Measurements from ENCODE around the gene INKA1.

The INKA1 gene

DNA sequence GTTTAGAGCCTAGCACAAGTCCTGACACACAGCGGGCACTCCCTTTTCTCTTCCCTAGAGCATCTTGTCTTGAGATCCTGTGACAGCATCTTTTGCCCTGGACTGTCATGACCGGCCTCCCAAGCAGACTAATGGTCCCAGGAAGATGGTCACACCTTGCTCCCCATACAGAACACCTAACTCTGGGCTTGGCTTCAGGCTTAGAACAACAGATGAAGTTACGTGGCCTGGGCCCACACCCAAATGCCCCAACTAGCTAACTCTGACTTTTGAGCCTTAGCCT lies 15.9 kb upstream of the INKA1 start:
- no peak for DNase-seq

DNA sequence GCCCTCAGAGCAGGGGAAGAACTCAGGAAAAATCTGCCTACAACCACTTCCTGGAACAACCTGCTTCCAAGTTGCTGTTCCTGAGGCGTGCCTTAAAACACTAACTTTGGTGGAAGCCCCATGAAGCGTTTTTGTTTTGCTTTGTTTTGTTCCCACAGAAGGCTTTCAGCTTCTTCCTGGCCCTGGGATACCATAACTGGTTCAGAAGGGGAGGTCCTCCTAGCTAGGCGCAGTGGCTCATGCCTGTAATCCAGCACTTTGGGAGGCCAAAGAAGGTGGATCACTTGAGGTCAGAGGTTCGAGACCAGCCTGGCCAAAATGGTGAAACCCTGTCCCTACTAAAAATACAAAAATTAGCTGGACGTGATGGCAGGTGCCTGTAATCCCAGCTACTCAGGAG lies 15.5 kb upstream of the INKA1 start:
- DNase-seq: no peak

DNA sequence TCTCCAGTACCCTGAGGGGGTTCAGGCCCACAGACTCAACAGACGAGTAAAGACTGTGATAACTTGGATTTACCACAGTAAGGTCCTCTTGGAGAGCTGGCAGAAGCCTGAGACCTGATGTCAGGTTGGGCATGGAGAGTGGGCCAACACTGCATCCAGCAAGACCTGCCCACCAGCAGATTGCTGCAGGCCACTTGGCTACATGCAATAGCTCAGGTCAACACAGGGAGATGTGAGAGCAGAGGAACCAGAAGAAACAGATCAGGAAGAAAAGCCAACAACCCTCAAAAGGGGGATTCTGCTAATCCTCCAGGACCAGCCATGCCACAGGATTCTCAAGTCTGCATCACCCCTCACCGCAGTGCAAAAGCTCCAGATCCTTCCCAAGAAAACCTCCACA lies 15.0 kb upstream of the INKA1 start:
- DNase-seq: no peak

DNA sequence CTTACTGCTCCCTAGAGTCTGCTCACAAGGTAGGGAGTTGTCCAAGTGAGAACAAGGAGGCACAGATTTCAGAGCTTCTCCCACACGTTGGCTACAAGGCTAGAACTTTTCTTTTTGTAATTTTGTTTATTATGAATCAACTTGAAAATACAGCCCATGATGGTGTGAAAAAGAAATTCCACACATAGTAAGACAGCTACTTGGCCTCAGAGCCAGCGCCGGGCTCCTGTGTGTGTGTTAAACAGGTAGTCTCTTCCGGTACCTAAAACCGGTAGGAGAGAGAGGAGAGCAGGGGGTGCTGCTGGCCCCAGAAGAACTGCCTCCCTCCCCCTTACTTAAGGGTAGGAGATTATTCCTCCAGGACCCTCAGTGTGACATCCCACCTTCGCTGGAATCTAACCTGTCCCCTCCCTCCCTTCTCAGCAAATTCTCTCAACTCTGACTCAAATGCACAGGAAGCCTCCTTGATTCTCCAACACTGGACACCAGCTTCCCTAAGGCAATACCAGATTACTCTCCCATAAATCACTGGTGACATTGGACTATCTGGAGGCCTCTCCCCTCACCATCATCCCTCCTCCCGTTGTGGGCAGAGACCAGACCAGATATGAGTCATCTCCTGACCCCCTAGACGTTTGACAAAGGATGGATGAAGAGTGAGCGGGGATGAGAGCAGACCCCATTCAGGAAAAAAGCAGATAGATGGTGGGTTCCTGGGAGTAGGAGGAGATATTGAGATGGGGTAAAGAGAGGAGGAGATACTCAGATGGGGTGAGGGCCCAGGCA lies 12.2 kb upstream of the INKA1 start:
- no peak for DNase-seq

DNA sequence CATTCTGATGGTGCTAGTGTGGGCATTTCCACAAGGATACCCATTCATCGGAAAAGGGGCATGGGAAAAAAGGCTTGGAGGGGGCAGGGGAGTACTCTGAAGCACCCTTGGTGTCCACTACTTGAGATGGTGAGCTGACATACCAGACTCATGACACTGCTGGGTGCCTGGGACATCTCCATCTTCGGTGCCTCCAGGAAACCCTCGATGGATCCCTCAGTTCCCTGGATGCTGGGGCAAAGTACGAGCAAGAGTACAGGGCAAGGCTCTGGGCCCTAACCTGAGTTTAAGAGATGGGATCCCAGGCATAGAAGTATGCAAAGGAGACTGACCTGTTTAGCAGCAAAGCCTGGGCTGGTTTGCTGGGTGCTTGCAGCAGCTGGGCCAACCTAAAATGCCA lies 11.5 kb upstream of the INKA1 start:
- DNase-seq: no peak

DNA sequence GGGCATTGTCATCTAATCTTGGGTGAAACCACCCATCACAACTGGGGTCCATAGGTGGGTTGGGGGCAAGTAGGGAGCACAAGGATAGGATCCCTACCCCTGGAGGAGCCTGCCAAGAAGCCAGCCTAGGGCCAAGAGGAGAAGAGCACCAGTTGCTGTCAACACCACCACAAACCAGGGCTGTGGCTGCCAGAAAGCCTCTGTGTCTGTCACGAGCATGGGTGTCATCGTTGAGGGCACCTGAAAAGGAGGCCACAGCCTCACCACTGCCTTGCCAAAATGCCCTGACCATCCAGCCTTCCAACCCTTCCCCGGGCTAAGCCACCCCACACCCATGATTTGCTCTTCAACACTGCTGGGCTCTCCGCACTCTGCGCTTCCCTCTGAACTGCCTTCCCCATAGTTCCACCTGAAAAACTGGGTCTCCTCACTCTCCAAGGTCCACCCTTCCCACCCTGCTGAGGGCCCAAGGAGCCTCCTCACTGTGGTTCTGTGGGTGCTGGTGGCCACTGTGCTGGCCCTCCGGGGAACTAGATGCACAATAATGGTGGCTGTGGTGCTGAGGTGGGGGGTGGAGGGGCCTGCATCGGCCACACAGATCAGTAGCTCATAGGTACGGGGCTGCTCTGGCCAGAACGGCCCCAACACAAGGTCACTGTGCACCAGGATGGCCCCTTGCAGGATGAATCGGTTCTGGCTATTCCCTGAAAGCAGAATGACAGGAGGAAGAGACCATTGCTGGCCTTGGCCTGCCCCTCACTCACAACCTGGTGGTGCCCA lies 10.5 kb upstream of the INKA1 start:
- DNase-seq: no peak

DNA sequence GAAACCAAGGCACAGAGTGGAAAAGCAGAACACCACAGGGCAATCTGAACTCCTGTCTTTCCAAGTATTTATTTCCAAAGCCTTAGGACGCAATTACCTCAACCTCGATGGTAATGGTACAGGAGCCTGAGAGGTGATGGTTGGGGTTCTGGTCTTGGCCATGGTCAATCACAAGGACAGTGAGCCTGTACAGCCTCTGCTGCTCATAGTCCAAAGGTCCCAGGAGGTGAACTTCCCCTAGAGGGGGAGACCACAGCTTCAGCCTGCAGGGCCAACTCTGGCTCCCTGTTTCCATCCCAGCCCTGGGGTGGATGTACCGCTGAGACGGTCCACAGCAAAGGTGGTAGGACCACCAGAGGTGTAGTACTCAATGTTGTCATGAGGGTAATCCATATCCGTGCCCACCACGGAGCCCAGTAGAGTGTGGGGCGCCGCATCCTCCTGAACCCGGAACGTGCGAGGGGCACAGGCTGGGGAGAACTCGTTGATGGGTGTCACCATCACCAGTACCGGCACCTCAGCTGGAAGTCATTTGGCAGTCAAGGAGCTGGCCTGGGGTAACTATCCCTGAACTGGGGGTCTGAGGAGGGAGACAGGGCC lies 9.5 kb upstream of the INKA1 start:
- no peak for DNase-seq

DNA sequence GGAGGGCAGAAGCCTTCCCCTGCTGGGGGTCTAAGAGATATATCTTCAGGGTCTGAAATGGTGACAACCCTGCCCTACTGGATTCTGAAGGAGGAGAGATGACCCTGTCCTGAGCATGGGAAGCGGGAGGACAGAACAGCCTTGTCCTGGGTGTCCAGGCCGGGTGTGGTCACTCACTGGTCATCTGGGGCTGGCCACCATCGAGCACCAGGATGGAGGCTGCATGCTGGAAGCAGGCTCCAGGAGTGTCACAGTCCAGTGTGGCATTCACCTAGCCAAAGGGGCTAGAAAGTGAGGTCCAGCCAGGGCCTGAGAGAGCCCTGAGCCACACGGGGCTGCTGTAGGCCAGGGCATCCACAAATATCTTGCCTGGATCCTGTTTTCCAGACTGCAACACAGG lies 8.6 kb upstream of the INKA1 start:
- DNase-seq: no peak

DNA sequence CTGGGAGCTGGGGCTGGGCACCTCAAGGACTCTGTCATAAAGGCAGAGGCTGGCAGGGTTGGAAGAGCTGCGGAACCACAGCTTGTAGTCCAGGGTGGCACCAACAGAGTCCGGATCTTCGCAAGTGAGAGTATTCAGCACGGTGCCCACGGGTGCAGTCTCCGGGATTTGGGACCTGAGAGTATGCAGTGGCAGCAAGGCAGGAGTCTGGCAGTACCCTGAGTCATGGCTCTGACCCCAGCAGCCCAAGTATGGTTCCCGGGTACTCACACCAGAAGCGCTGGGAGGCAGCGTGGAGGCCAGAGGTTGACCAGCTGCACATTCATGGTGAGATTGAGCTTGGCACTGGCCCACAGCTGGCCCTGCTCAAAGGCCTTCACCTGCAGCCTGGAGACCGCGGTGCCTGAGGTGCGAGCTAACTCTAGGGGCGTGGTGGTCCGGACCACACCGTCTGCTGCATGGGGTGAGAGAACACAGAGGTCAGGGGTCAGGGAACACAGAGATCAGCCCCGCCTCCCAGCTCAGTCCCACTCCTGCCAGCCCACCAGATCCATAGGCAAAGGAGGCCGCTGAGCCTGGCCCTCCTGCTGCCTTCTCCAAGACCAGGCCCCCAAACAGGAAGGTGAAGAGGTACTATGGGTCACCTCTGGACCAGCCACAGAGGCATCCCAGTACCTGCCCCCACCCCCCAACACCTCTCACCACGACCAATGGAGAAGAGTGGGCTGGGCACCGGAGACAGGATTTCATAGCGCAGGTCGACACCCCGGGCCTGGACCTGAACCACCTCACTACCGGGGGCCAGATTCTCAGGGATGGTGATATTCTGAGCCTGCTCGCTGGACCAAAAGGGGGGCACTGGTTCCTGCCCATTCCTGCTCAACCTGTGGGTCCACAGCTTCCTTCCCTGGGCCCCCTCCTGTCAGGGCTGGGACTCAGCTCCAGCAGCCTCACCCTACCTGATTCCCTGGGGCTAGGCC lies 7.8 kb upstream of the INKA1 start:
- DNase-seq: no peak

DNA sequence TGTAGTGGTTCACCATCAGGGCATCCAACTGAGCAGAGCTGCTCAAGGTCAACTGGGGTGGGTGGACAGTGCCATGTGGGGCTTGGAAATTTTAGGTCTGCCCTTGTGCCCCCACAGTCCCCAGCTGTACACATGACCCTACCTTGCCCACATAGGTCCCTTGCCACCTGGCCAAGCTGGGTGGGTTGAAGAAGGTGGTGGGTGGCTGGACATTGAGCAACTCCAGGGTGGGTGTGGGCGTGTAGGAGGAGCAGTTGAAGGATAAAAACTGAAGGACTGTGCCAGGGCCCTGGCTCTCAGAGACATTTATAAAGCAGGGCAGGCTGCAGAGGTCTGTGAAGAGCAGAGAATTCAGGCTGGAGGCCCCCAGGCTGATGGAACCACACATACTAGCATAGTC lies 4.0 kb upstream of the INKA1 start:
- no peak for DNase-seq

DNA sequence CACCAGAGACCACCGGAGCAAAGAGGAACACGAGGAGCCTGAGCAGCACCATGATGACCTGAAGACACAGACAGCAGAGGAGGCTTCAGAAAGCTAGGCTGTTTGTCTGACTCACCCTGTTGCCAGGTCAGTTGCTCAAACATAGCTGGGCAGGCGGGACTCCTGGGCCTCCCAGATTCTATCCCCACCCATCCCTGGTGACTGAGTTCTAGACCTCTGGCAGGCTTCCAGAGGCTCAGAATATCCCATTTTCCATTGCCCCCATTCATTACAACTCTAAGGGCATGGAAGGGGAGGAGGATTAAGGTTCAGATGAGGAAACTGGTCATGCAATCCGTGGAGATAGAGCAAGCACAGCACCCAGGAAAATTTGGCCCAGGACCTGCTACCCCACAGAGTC lies 3.3 kb upstream of the INKA1 start, which contains the start of gene CDHR4:
CDHR4 (minus strand) TSS at position 113 of the 400 bp plus-strand sequence; CDS start at position 52, 61 bp downstream.
- no peak for DNase-seq

DNA sequence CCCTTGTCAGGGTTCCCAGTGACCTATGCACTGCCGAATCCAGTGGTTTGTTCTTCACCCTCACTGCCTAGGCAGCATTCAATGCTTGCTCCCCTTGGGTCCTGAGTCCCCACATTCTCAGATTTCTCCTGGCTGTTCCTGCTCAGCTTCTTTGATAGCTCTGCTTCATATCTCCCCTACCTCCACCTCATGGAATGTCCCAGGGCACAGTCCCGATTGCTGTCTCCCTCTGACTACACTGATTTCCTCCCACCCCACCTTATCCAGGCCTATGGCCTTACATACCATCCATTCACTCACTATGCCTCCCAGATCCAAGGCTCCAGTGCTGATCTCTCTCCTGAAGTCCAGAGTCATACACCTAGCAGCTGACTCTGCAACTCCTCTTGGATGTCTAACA lies 1.9 kb upstream of the INKA1 start:
- DNase-seq: no peak

DNA sequence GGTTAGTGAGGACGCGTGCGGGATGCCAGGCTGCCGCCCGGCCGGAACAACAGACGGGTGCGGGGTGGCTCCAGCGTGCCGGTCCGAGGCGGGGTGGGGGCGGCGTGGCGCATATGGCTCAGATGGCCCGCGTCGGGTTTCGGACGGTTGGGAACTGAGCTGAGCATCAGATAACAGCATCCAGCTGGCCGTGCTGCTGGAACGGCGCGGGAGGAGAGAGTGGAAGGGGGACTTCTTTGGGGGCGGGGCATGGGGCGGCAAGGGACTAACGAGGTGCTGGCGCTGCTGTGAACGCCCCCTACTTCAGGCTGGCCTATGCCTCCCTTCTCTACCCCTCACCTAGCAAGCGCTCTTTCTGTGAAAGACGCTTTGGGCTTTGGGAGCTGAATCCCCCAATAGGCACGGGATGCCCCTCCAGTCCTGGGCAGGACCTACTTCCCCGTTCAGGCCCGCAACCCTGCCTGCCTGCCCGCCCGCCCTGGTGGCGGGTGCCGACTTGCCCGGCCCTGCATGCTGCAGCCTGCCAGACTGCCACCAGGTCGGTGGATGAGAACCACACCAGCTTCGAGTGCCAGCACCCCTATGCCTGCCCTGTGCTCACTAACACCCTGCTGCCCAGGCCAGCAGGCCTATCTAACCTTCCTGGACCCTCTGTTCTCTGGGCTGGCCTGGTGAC lies 542 bp downstream of the INKA1 start:
- no peak for DNase-seq

DNA sequence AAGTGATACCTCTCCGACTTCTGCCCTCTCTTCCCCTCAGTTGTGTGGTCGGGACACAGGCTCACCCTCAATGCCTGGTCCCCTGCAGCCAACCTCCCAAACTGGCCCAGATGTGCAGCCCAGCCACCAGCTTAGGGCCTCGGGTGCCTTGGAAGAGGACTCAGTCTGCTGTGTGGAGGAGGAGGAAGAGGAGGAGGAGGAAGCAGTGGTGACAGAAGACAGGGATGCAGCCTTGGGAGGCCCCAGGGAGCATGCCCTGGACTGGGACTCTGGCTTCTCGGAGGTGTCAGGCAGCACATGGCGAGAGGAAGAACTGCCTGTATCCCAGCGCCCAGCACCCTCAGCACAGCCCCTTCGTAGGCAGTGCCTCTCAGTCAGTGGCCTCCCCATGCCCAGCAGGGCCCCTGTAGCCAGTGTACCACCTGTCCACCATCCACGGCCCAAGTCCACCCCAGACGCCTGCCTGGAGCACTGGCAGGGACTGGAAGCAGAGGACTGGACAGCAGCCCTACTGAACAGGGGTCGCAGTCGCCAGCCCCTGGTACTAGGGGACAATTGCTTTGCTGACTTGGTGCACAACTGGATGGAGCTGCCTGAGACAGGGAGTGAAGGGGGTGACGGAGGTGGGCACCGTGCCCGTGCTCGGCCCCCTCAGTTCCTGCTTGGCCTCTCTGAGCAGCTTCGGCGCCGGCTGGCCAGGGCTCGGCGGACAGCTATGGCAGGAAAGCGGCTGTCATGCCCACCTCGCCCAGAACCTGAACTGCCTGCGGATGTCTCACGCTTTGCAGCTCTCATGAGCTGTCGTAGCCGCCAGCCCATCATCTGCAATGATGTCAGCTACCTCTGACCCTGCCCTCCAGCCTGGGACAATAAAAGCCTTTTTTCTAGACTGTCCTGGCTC lies 1.3 kb downstream of the INKA1 start:
- no peak for DNase-seq

DNA sequence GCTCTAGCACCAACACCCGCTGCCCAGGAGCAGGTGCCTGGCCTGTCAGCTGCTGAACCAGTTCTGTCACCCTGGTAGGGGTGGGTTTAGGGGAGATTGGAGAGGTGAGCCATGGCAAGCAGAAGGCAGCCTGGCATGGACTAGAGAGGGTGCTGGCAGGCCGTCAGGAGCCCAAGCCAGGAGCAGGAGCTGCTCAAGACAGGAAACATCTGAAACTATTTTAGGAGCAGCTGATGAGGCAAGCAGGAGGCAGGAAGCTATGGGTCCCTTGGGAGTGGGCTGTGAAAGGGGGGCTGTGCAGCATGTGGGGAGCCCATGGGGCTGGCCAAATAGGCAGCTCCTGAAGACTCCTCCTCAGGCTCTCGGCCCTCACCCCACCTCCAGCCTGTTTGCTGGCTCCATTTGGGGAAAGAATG lies 2.3 kb downstream of the INKA1 start:
- no peak for DNase-seq

DNA sequence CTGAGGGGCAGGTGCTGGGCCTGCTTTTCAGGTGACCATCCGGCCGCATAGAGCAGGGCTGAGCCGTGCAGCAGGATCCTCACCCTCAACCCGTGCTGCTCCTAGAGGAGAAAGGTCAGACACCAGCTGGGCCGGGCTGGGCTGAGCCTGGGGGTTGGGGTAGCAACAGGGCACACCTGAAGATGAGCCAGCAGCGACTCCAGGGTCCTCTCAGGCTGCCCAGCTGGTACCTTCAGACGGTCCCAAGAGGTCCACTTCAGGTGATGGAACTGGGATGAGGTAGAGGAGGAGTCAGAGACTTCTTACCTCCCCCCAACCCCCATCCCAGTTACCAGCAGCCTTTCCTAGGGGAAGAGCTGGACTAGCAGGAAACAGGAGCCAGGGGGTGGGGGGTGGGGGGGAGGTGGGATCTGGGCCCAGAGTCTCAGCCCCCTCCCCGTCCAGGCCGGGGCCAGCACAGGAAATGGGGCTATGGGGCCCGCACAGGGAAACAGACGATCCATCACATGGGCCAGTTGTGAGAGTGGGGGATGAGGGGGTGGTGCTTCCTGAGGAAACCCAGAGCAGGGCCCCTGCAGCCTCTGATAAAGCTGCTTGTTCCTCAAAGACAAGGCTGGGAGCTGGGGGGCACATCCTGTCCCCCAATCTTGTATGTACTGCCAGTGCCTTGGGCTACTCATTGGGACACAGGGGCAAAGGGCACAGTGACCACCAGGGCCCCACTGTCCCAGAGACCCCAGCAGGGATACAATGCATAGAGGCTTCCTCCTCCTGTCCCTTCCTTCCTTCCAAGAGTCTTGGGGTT lies 3.0 kb downstream of the INKA1 start:
- DNase-seq: no peak

DNA sequence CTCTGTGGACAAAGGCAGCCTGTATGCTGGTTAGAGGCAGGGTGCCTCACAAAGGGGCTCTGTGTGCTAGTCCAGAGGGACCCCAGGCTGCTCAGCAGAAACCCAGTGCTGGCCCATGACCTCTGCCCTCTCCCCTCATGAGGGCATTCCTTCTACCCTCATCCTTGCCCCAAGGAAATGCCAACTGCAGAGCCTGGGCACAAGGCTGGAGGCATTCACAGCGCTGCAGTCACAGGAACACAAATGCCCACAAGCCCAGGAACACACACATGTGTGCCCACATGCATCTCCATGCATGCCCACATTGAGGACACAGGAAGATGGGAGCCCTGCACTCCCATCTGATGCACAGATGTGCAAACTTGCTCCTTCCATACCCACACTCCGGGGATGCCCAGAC lies 3.8 kb downstream of the INKA1 start:
- no peak for DNase-seq

DNA sequence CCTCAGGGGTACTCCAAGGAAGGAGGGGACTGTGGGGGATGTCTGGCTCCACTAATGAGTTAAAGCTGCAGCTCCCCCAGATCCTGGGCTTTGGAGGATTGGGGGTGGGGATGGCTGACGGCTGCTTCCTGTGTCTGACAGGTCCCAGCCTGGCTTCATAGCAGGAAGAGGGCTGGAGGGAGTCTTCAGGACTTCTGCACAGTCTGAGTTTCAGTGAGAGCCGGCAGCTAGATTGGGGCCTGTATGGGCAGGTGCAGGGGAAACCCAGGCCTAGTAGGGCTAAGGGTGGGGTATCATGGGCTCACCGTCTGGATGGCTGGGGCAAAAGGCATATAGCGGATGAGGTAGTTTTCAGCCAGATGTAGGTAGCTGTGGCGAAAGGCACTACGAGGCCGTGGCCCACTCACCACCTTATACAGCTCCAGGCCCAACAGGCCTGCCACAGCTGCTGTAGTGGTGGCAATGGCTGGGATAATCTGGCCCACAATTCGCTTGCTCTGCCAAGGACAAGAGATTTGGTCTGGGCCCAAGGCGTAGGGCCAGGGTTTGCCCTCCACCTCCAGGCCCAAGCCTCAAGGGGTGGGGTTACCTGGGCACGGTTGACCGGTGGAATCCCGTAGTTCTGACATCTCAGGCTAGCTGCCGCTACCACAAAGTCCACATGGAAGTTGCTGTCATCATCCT lies 4.5 kb downstream of the INKA1 start:
- DNase-seq: no peak

DNA sequence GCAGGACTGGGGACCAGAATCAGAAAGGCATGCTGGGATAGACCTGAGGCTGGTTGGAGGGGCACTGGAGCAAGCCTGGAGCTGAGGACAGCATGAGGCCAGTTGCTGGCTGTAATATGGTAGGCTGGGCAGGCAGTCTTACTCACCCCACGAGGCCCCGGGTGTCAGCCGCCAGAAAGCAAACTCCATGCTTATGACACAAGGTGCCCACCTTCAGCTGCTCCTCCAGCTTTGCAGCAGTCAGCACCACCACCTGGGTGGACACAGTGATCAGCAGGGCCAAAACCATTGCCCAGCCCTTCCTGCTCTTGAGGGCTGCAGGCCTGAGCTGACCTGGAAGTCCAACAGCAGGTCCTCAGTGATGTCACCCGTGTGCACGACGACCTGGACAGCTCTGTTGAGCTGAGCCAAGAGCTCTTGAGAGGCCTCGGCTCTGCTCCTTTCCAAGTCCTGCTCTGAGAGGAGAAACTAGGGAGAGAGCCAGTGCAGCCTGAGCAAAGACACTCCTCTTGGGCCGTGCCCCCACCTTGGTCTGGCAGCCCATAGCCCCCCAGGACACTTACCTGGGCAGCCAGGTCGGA lies 9.9 kb downstream of the INKA1 start:
- no peak for DNase-seq
